ENCODE measurements around the gene UNC79. TPM values are rescaled to one million over a fixed set of nuclear protein-coding genes. Genes with fewer than 3 reads are reported as not detected.
A peak's percentile ranks its signal among the peaks of the same experiment; 100 is the strongest.

Gene UNC79
- total RNA-seq, 1 donor from 2014 or later = 0.08 TPM

- TF ChIP-seq CTCF (IDR thresholded peaks at IDR 0.05) = no peak
- H3K36me3 Mint-ChIP-seq (ENCODE audit: unreplicated experiment) = no peaks in the 10 kb centered on the region
- no peak overlapping the region for H3K27ac Mint-ChIP-seq (ENCODE audit: unreplicated experiment)
- DNase-seq (ENCODE audit: extremely low spot score, unreplicated experiment) = peak; percentile 63
- no peaks in the 10 kb centered on the region for H3K4me1 Mint-ChIP-seq (ENCODE audit: unreplicated experiment)
- no peaks in the 10 kb centered on the region for H3K27me3 Mint-ChIP-seq (ENCODE audit: unreplicated experiment)
- peaks cover 3% of the 10 kb centered on the region for H3K9me3 Mint-ChIP-seq (ENCODE audit: unreplicated experiment)
- H3K4me3 Mint-ChIP-seq (ENCODE audit: unreplicated experiment) = no peak overlapping the region
Measured at GRCh38 chr14:93582516-93582915, 151.8 kb downstream of the UNC79 start.

- Mint-ChIP-seq H3K4me1 (ENCODE audit: unreplicated experiment) (no peaks in the 10 kb centered on the region), H3K27me3 (ENCODE audit: unreplicated experiment) (no peaks in the 10 kb centered on the region), H3K27ac (ENCODE audit: unreplicated experiment) (no peak overlapping the region), H3K4me3 (ENCODE audit: unreplicated experiment) (no peak overlapping the region), H3K36me3 (ENCODE audit: unreplicated experiment) (no peaks in the 10 kb centered on the region), H3K9me3 (ENCODE audit: unreplicated experiment) (peaks cover 16% of the 10 kb centered on the region)
- no peak for DNase-seq (ENCODE audit: extremely low spot score, unreplicated experiment)
- TF ChIP-seq CTCF (IDR thresholded peaks at IDR 0.05) = no peak
Measured at GRCh38 chr14:93587330-93587729, 156.6 kb downstream of the UNC79 start.

GRCh38 chr14:93591506-93591905, 160.8 kb downstream of the UNC79 start:
- H3K36me3 Mint-ChIP-seq (ENCODE audit: unreplicated experiment) = no peaks in the 10 kb centered on the region
- no peak for TF ChIP-seq CTCF (IDR thresholded peaks at IDR 0.05)
- H3K4me1 Mint-ChIP-seq (ENCODE audit: unreplicated experiment) = no peaks in the 10 kb centered on the region
- no peaks in the 10 kb centered on the region for H3K27me3 Mint-ChIP-seq (ENCODE audit: unreplicated experiment)
- H3K27ac Mint-ChIP-seq (ENCODE audit: unreplicated experiment) = no peak overlapping the region
- no peak overlapping the region for H3K4me3 Mint-ChIP-seq (ENCODE audit: unreplicated experiment)
- DNase-seq (ENCODE audit: extremely low spot score, unreplicated experiment) = no peak
- H3K9me3 Mint-ChIP-seq (ENCODE audit: unreplicated experiment) = peaks cover 16% of the 10 kb centered on the region

GRCh38 chr14:93592786-93593185, 162.0 kb downstream of the UNC79 start:
- no peak for DNase-seq (ENCODE audit: extremely low spot score, unreplicated experiment)
- H3K4me3 Mint-ChIP-seq (ENCODE audit: unreplicated experiment) = no peak overlapping the region
- no peaks in the 10 kb centered on the region for H3K27me3 Mint-ChIP-seq (ENCODE audit: unreplicated experiment)
- peaks cover 11% of the 10 kb centered on the region for H3K9me3 Mint-ChIP-seq (ENCODE audit: unreplicated experiment)
- no peak overlapping the region for H3K27ac Mint-ChIP-seq (ENCODE audit: unreplicated experiment)
- no peak for TF ChIP-seq CTCF (IDR thresholded peaks at IDR 0.05)
- no peaks in the 10 kb centered on the region for H3K36me3 Mint-ChIP-seq (ENCODE audit: unreplicated experiment)
- no peaks in the 10 kb centered on the region for H3K4me1 Mint-ChIP-seq (ENCODE audit: unreplicated experiment)

- Mint-ChIP-seq H3K4me3 (ENCODE audit: unreplicated experiment) (no peak overlapping the region), H3K4me1 (ENCODE audit: unreplicated experiment) (no peaks in the 10 kb centered on the region), H3K27ac (ENCODE audit: unreplicated experiment) (no peak overlapping the region), H3K9me3 (ENCODE audit: unreplicated experiment) (peaks cover 8% of the 10 kb centered on the region), H3K36me3 (ENCODE audit: unreplicated experiment) (no peaks in the 10 kb centered on the region), H3K27me3 (ENCODE audit: unreplicated experiment) (no peaks in the 10 kb centered on the region)
- TF ChIP-seq CTCF (IDR thresholded peaks at IDR 0.05) = no peak
- DNase-seq (ENCODE audit: extremely low spot score, unreplicated experiment) = no peak
Measured at GRCh38 chr14:93606091-93606490, 175.4 kb downstream of the UNC79 start.

Data from osteocyte (in vitro differentiated cells).